HG03039 (cell line): ENCODE data around the gene PNPLA2.

Experiments
- ATAC-seq: cut with Tn5 transposase; IDR thresholded peaks from one replicate; pipeline ENCODE4 v1.9.1; 2021; ENCODE audit warnings: mild to moderate bottlenecking, moderate library complexity; ENCODE audit not compliant: unreplicated experiment

PNPLA2 gene

GRCh38 chr11:858053-858761, 39.5 kb downstream of the PNPLA2 start:
- no peak for ATAC-seq

GRCh38 chr11:858762-859339, 40.1 kb downstream of the PNPLA2 start:
- ATAC-seq, result no peak

- no peak for ATAC-seq
These were observed 40.8 kb downstream of the PNPLA2 start for GRCh38 chr11:859394-860131.

- ATAC-seq, result no peak
These were observed 41.8 kb downstream of the PNPLA2 start for GRCh38 chr11:860234-861104.

- no peak for ATAC-seq
These were observed 42.4 kb downstream of the PNPLA2 start for GRCh38 chr11:861105-861479.

- no peak for ATAC-seq
These were observed 43.5 kb downstream of the PNPLA2 start for GRCh38 chr11:862081-862661.

GRCh38 chr11:862696-863022, 43.9 kb downstream of the PNPLA2 start:
- no peak for ATAC-seq

GRCh38 chr11:863023-863909, 44.6 kb downstream of the PNPLA2 start:
- no peak for ATAC-seq

- ATAC-seq, result no peak
These were observed 45.5 kb downstream of the PNPLA2 start for GRCh38 chr11:863910-864827.

- no peak for ATAC-seq
These were observed 46.2 kb downstream of the PNPLA2 start for GRCh38 chr11:864898-865297.

- ATAC-seq, result no peak
These were observed 47.0 kb downstream of the PNPLA2 start for GRCh38 chr11:865462-866430.

- ATAC-seq, result no peak
These were observed 47.8 kb downstream of the PNPLA2 start for GRCh38 chr11:866481-866880.

GRCh38 chr11:867856-868358, 49.2 kb downstream of the PNPLA2 start:
- no peak for ATAC-seq

- ATAC-seq, result no peak
These were observed 49.7 kb downstream of the PNPLA2 start for GRCh38 chr11:868394-868793.

- ATAC-seq, result no peak
These were observed 50.1 kb downstream of the PNPLA2 start for GRCh38 chr11:868802-869201.

- no peak for ATAC-seq
These were observed 50.8 kb downstream of the PNPLA2 start for GRCh38 chr11:869399-870126.

- no peak for ATAC-seq
These were observed 51.4 kb downstream of the PNPLA2 start for GRCh38 chr11:870127-870413.
